ENCODE measurements around the gene TNNC2.

The TNNC2 gene

DNA sequence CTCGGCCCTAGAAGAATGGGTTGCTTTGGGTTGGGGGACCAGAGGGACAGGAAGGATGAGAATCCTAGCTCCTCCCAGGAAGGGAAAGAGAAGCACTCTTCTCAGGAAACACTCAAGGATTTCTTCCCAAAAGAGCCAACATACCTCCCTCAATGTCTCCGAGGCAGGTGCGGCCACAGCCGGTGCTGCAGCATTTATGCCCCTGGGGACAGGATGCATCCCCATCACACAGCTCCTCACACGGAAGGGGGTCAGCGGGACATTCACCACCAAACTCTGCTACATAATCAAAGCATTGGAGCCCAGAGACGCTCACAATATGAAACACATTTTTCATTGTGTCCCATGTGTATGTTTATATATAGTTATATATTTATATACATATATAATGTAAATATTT, 50.2 kb downstream of the TNNC2 start:
- no peak overlapping the region for H3K4me3 ChIP-seq (ENCODE audit: low read depth, low read length)
- TF ChIP-seq, protein P1, sequence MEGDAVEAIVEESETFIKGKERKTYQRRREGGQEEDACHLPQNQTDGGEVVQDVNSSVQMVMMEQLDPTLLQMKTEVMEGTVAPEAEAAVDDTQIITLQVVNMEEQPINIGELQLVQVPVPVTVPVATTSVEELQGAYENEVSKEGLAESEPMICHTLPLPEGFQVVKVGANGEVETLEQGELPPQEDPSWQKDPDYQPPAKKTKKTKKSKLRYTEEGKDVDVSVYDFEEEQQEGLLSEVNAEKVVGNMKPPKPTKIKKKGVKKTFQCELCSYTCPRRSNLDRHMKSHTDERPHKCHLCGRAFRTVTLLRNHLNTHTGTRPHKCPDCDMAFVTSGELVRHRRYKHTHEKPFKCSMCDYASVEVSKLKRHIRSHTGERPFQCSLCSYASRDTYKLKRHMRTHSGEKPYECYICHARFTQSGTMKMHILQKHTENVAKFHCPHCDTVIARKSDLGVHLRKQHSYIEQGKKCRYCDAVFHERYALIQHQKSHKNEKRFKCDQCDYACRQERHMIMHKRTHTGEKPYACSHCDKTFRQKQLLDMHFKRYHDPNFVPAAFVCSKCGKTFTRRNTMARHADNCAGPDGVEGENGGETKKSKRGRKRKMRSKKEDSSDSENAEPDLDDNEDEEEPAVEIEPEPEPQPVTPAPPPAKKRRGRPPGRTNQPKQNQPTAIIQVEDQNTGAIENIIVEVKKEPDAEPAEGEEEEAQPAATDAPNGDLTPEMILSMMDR (IDR thresholded peaks at IDR 0.05; ENCODE audit: insufficient read depth, low read depth, low read length, missing control alignments): no peak
- no peak for DNase-seq (ENCODE audit: low read depth)

DNA sequence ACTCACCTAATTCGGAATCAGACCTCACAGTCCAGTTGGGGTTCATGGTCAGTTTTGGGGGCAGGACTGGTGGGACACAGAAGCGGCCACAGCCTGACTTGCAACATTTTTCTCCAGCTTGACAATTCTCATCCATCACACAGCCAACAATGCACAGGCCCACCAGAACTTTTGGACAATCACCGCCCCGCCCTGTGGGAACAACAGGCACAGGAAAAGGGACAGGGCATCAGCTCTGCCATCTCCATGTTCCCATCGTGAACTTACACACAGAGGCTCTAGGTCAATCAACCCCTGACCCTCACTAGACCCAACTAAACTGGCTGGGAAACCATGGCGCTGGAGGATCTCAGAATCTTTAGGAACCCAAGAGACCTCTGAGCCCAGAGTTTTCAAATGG, 51.7 kb downstream of the TNNC2 start:
- no peak overlapping the region for H3K4me3 ChIP-seq (ENCODE audit: low read depth, low read length)
- DNase-seq (ENCODE audit: low read depth): no peak
- TF ChIP-seq, protein P1 (IDR thresholded peaks at IDR 0.05; ENCODE audit: insufficient read depth, low read depth, low read length, missing control alignments): no peak

DNA sequence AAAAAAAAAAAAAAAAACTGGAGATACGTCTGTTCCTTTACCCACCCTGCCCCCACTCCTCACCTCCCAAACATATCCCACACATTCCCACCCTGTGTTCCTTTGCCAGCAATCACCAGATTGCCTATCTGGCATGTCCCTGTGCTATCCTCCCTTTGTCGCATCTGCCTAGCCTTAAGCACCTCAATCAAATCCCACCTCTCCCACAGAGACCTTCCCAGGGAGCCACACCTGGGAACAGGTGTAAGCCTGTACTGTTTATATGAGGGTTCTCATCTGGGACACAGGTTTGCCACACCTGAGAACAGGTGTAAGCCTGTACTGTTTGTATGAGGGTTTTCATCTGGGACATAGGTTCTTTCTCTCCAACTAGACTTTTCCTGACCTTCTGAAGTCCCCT, 52.2 kb downstream of the TNNC2 start:
- TF ChIP-seq, protein P1 (IDR thresholded peaks at IDR 0.05; ENCODE audit: insufficient read depth, low read depth, low read length, missing control alignments): no peak
- no peak for DNase-seq (ENCODE audit: low read depth)
- H3K4me3 ChIP-seq (ENCODE audit: low read depth, low read length): no peak overlapping the region

Measured in GM12865 (cell line).